Measurements from ENCODE around the gene SEMA3C.

DNA sequence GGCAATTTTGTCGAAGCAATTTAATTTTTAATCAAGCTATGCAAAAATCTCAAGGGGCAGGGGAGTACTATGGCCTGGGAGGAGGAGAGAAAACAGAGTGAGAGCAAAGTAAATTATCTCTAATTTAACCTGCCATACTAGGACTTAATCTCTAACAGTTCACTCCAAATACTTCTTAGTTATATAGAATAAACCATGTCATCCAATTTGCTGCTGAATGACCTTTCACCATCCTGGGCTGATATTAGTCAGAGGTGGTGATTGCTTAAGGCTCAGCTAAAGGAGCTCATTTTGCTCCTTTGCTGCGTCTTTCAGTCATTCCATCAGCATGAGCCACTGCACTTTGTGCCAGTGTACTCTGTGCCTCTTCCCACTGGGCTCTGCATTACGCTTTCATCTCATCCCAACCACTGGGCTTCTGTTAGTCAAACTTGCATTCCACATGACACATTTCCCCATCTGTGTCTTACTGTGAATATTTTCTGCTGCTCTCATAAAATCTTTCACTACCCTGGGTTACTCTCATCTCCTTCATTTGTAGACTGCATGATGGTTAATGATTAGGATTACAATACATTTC, 196.1 kb downstream of the SEMA3C start:
- TF ChIP-seq, protein P1, sequence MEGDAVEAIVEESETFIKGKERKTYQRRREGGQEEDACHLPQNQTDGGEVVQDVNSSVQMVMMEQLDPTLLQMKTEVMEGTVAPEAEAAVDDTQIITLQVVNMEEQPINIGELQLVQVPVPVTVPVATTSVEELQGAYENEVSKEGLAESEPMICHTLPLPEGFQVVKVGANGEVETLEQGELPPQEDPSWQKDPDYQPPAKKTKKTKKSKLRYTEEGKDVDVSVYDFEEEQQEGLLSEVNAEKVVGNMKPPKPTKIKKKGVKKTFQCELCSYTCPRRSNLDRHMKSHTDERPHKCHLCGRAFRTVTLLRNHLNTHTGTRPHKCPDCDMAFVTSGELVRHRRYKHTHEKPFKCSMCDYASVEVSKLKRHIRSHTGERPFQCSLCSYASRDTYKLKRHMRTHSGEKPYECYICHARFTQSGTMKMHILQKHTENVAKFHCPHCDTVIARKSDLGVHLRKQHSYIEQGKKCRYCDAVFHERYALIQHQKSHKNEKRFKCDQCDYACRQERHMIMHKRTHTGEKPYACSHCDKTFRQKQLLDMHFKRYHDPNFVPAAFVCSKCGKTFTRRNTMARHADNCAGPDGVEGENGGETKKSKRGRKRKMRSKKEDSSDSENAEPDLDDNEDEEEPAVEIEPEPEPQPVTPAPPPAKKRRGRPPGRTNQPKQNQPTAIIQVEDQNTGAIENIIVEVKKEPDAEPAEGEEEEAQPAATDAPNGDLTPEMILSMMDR (IDR thresholded peaks at IDR 0.05; ENCODE audit: insufficient read depth, low read depth, low read length) = no peak
- TF ChIP-seq EZH2 (IDR thresholded peaks at IDR 0.05; ENCODE audit: insufficient read depth, low read length) = no peak
